HG03045 (cell line): Measurements from ENCODE around the gene UFSP2.

ENCODE experiments used
- ATAC-seq: cut with Tn5 transposase; IDR thresholded peaks from one replicate; pipeline ENCODE4 v1.9.1; 2021; ENCODE audit warnings: mild to moderate bottlenecking, moderate library complexity; ENCODE audit not compliant: unreplicated experiment

UFSP2 gene

DNA sequence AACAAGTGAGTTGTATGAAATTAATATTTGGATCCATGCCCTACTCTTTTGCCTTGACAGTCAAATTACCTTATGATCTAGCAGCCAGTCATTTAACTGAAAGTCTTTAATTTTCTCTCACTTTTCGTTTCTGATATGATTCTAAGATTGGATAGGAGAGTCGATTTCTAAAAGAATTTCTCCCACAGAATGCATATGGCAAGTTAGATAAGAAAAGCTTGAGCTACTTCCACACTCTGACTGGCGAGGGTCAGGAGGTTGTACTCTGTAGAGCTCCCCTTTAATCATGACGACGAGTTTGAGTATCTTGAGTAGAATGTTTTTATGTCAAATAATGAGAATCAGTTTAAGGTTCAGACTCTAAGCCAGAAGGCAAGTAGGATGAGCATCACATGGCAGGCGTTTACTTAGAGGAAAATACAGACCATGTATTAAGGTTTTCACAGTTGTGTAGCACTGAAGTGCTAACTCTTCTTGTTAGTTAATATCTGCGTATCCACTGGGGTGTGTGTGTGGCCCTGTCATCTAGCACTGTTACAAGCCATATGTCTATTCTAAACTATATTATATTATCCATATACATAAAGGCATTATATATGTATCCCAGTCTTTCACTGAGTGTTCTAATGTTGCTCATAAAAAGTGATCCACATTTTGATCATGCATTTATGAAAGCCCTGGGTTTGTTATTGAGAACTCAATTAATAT is 67.9 kb downstream of the UFSP2 start:
- ATAC-seq: no peak

GRCh38 chr4:185357211-185357610 is 68.6 kb downstream of the UFSP2 start:
- ATAC-seq: no peak

GRCh38 chr4:185352741-185353140 is 73.0 kb downstream of the UFSP2 start:
- ATAC-seq: no peak

DNA sequence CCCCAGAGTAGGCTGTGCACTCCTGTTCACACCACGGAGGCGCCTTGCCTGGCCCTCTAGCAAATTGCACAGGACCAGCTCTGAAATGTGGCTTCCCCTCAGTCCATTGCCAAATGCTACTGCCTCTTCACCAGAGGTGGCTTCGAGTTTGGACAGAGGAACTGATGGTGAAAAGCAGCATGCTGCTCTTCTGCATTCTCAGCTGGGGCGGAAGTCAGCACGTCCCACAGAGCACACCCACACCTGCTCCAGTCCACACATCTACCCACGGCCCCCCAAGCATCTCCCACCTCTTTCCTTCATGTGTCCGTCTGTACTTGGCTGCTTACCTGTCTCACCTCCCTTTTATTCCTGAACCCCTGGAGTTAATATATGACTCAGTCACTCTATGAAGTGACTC is 73.6 kb downstream of the UFSP2 start:
- no peak for ATAC-seq

DNA sequence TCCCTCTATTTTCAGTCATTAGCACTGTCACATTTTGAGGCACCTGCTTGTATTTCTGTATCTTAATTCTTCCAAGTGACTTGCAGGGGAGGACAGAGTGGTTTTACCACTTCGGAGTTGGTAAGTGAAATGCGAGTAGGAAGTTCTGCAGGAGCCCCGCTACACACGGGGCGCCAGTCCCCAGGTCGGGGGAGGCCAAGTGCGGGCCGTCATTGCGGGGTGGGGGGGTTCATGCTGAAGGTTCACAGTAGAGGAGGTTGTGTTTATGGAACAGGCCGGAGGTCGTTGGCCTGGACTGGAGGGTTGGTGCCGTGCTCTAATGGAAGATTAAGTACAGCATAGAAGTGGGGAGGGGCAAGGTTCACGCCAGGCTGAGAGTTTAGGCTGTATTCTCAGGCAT is 74.1 kb downstream of the UFSP2 start:
- no peak for ATAC-seq
